ENCODE measurements around the gene VPS52. TPM values are rescaled to one million over a fixed set of nuclear protein-coding genes. Genes with fewer than 3 reads are reported as not detected.

Gene VPS52
- total RNA-seq, 2 experiments from 2014 or later = 31.2 to 34.3 TPM

DNA sequence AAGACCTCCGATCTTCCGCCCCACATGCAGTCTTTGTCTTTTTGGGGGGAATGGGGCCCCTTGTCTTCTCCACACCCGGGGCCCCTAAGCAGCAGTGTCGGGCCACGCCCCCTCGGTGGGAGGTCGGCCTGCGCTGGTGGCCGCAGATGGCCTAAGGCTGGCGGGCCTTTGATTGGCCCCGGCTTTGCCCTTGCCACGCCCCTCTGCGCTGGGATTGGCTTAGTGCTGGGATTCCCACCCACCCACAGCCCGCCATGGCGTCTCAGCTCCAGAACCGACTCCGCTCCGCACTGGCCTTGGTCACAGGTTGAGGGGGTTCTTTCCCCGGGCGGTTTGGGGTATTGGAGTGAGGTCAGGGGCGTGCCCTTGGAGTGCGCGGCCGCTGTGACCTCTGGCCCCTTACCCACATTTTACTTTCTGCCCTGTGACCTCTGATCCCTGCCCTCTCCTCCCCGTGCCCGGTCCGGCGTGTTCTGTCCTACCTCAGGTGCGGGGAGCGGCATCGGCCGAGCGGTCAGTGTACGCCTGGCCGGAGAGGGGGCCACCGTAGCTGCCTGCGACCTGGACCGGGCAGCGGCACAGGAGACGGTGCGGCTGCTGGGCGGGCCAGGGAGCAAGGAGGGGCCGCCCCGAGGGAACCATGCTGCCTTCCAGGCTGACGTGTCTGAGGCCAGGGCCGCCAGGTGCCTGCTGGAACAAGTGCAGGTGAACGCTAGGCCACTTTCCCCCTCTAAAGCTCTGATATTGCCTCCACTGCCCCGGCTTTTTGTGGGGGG lies 67.1 kb downstream of the VPS52 start, which contains the start of gene HSD17B8:
TSS of gene HSD17B8 (plus strand) at position 241 of the 776 bp plus-strand sequence. CDS start at position 255, 14 bp downstream.
- H3K4me1 Mint-ChIP-seq (ENCODE audit: low read depth) = peaks cover 60% of the 10 kb centered on the region
- intact Hi-C loops (cut with micrococcal nuclease) = no loop called here
- TF ChIP-seq, protein P1, sequence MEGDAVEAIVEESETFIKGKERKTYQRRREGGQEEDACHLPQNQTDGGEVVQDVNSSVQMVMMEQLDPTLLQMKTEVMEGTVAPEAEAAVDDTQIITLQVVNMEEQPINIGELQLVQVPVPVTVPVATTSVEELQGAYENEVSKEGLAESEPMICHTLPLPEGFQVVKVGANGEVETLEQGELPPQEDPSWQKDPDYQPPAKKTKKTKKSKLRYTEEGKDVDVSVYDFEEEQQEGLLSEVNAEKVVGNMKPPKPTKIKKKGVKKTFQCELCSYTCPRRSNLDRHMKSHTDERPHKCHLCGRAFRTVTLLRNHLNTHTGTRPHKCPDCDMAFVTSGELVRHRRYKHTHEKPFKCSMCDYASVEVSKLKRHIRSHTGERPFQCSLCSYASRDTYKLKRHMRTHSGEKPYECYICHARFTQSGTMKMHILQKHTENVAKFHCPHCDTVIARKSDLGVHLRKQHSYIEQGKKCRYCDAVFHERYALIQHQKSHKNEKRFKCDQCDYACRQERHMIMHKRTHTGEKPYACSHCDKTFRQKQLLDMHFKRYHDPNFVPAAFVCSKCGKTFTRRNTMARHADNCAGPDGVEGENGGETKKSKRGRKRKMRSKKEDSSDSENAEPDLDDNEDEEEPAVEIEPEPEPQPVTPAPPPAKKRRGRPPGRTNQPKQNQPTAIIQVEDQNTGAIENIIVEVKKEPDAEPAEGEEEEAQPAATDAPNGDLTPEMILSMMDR (IDR thresholded peaks at IDR 0.05) = no peak
- ATAC-seq (peak; percentile 56), DNase-seq (peak; percentile 98)
- peaks cover 47% of the 10 kb centered on the region for H3K36me3 Mint-ChIP-seq (ENCODE audit: low read depth)
- ChIA-PET CTCF (interaction anchor here (0.8 to 2.0 kb wide), 4 partner anchors 12 to 186 kb away, joined by 3 to 13 read pairs (median 4); partner anchors contain the start of genes RPS18 and VPS52), POLR2A (interaction anchor here (0.8 to 2.4 kb wide), 14 partner anchors 8 to 351 kb away, joined by 3 to 18 read pairs (median 4); partner anchors contain the start of genes PSMB9, RGL2, RPS18 and TAP1)
- H3K27me3 Mint-ChIP-seq = no peaks in the 10 kb centered on the region
- peak within 1 kb of the TSS; percentile 98 for H3K4me3 Mint-ChIP-seq
- H3K27ac Mint-ChIP-seq = peak within 1 kb of the TSS; percentile 99
- no peaks in the 10 kb centered on the region for H3K9me3 Mint-ChIP-seq

DNA sequence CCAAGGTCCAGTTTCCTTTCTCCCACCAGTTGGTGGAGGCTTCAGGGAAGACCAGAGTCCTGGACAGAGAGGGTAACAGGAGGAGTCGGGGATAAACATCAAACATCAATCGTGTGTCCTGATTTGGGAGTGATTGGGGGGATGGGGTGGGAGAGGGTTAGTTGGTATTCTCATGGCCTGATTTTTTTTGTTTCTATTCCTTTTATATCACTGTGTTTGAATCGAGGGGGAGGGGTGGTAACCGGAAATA lies 67.6 kb downstream of the VPS52 start:
- H3K4me3 Mint-ChIP-seq = peak overlapping the region; percentile 98
- TF ChIP-seq, protein P1 (IDR thresholded peaks at IDR 0.05) = no peak
- POLR2A ChIA-PET = interaction anchor here (0.8 to 2.4 kb wide), 5 partner anchors 9 to 232 kb away, joined by 3 to 18 read pairs (median 5); partner anchors contain the start of genes RGL2, RPS18, VPS52 and WDR46
- peaks cover 58% of the 10 kb centered on the region for H3K4me1 Mint-ChIP-seq (ENCODE audit: low read depth)
- ATAC-seq (no peak), DNase-seq (no peak)
- peak overlapping the region; percentile 99 for H3K27ac Mint-ChIP-seq
- no peaks in the 10 kb centered on the region for H3K27me3 Mint-ChIP-seq
- intact Hi-C loops (cut with micrococcal nuclease) = no loop called here
- CTCF ChIA-PET = interaction anchor here (1.6 to 2.0 kb wide), 2 partner anchors 44 to 68 kb away, joined by 4 to 13 read pairs; partner anchors contain the start of genes RPS18 and VPS52
- H3K9me3 Mint-ChIP-seq = no peaks in the 10 kb centered on the region
- H3K36me3 Mint-ChIP-seq (ENCODE audit: low read depth) = peaks cover 43% of the 10 kb centered on the region

DNA sequence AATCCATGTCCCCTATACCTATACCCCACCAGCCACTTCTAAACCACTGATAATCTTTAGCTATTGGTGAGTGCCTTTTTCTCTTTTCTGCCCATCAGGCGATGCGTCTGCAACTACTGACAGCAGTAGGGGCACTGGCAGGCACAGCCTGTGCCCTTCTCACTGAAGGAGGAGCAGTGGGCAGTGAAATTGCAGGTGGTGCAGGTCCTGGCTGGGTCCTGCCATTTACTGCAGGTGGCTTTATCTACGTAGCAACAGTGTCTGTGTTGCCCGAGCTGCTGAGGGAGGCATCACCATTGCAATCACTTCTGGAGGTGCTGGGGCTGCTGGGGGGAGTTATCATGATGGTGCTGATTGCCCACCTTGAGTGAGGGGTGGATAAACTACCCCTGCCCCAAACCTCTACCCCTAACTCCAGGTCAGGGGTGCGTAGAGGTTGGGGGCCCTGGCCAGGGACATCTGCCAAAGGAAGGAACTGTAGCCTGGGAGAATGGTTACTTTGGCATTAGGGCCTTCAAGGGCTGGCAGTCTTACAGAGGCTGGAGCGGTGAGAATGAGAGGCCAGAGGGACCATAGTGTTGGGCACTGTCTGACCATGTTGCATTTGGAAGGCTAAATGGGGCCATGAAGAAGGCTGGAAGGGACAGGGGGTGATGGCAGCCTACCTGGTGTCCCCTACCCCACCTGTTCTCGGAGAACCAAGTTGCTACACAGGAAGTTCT lies 68.1 kb downstream of the VPS52 start:
- DNase-seq = no peak
- TF ChIP-seq, protein P1 (IDR thresholded peaks at IDR 0.05) = no peak
- POLR2A ChIA-PET = interaction anchor here (1.0 to 1.5 kb wide), 3 partner anchors 14 to 73 kb away, joined by 3 to 5 read pairs (median 3); partner anchors contain the start of gene B3GALT4
- Mint-ChIP-seq H3K27me3 (no peaks in the 10 kb centered on the region), H3K27ac (peak overlapping the region; percentile 99), H3K4me3 (peak overlapping the region; percentile 98), H3K36me3 (ENCODE audit: low read depth) (peaks cover 40% of the 10 kb centered on the region), H3K9me3 (no peaks in the 10 kb centered on the region), H3K4me1 (ENCODE audit: low read depth) (peaks cover 57% of the 10 kb centered on the region)
- intact Hi-C loops (cut with micrococcal nuclease) = no loop called here
- ATAC-seq = no peak
- CTCF ChIA-PET = interaction anchor here (1.2 kb wide), 1 partner anchor 45 kb away, joined by 4 read pairs; no protein-coding TSS in a partner anchor

DNA sequence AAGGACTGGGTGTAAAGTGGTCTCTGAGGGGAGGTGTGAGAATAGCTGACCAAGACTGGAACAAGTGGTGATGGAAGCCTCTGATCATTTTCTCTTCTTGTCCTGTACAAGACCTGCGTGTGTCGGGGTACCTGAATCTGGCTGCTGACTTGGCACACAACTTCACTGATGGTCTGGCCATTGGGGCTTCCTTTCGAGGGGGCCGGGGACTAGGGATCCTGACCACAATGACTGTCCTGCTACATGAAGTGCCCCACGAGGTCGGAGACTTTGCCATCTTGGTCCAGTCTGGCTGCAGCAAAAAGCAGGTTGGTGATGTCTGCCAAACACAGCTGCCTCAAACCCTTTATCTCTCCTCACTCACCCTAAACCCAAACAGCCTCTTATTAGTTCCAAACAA lies 68.9 kb downstream of the VPS52 start:
- ChIA-PET POLR2A (interaction anchor here (0.7 to 1.5 kb wide), 4 partner anchors 13 to 74 kb away, joined by 3 to 5 read pairs (median 3); partner anchors contain the start of gene B3GALT4), CTCF (interaction anchor here (1.2 kb wide), 1 partner anchor 46 kb away, joined by 4 read pairs; no protein-coding TSS in a partner anchor)
- peaks cover 40% of the 10 kb centered on the region for H3K36me3 Mint-ChIP-seq (ENCODE audit: low read depth)
- DNase-seq = no peak
- no peaks in the 10 kb centered on the region for H3K9me3 Mint-ChIP-seq
- H3K4me1 Mint-ChIP-seq (ENCODE audit: low read depth) = peaks cover 65% of the 10 kb centered on the region
- peak overlapping the region; percentile 98 for H3K4me3 Mint-ChIP-seq
- no peak for ATAC-seq
- peak overlapping the region; percentile 99 for H3K27ac Mint-ChIP-seq
- TF ChIP-seq, protein P1 (IDR thresholded peaks at IDR 0.05) = no peak
- intact Hi-C loops (cut with micrococcal nuclease) = no loop called here
- H3K27me3 Mint-ChIP-seq = no peaks in the 10 kb centered on the region

Data from activated CD8-positive, alpha-beta T cell treated with anti-CD3 and anti-CD28 coated beads for 36 hours (primary cell).